WTC11 (cell line): ENCODE results near the gene ELK3. TPM values are rescaled to one million over a fixed set of nuclear protein-coding genes. Genes with fewer than 3 reads are reported as not detected.

Experiments used
- ATAC-seq: fragments of 200-7000 bp; cut with Tn5 transposase; 2 replicates; pipeline ENCODE4 v1.10.0; 2021; ENCODE audit warnings: mild to moderate bottlenecking, moderate library complexity
- CTCF ChIA-PET: fragments of 300-600 bp; sonication (Branson Sonifier 250); formaldehyde crosslinking; loops from one replicate; lab custom pipeline; 2021; ENCODE audit warnings: antibody characterized with exemption; lab: Charles Lee
- POLR2A ChIA-PET: fragments of 350-600 bp; sonication (Branson Sonifier 250); formaldehyde crosslinking; loops from one replicate; lab custom pipeline; 2021; ENCODE audit warnings: antibody characterized with exemption; lab: Charles Lee
- DNase-seq: peaks from one replicate; pipeline ENCODE4 v3.0.0; 2021; ENCODE audit warnings: low spot score
- H3K27ac Mint-ChIP-seq: 2 replicates; pipeline ENCODE4 v1.8.0; 2021; ENCODE audit warnings: mixed read lengths
- H3K27me3 Mint-ChIP-seq: 2 replicates; pipeline ENCODE4 v1.8.0; 2021; ENCODE audit warnings: low read depth, mild to moderate bottlenecking, moderate library complexity, mixed read lengths
- H3K36me3 Mint-ChIP-seq: 2 replicates; pipeline ENCODE4 v1.8.0; 2021; ENCODE audit warnings: mixed read lengths
- H3K4me1 Mint-ChIP-seq: 2 replicates; pipeline ENCODE4 v1.8.0; 2022; ENCODE audit warnings: mixed read lengths
- H3K4me3 Mint-ChIP-seq: 2 replicates; pipeline ENCODE4 v1.8.0; 2021; ENCODE audit warnings: mild to moderate bottlenecking, moderate library complexity, mixed read lengths
- H3K9me3 Mint-ChIP-seq: 2 replicates; pipeline ENCODE4 v1.8.0; 2021; ENCODE audit warnings: mixed read lengths
- ESRRA ChIP-seq: sonication (generic); formaldehyde crosslinking; IDR thresholded peaks from 2 replicates; pipeline ENCODE4 v1.8.1; 2022; ENCODE audit warnings: mild to moderate bottlenecking, missing genetic modification reagents, borderline replicate concordance
- ETV6 ChIP-seq: sonication (generic); formaldehyde crosslinking; IDR thresholded peaks from 2 replicates; pipeline ENCODE4 v1.8.1; 2022; ENCODE audit warnings: mild to moderate bottlenecking, missing genetic modification reagents
- FOXP1 ChIP-seq: sonication (generic); formaldehyde crosslinking; IDR thresholded peaks from 2 replicates; pipeline ENCODE4 v1.8.0; 2022; ENCODE audit warnings: missing genetic modification reagents, mild to moderate bottlenecking, moderate library complexity, borderline replicate concordance
- MYBL2 ChIP-seq: sonication (generic); formaldehyde crosslinking; IDR thresholded peaks from 2 replicates; pipeline ENCODE4 v1.8.1; 2023; ENCODE audit warnings: mild to moderate bottlenecking, moderate library complexity, missing genetic modification reagents
- NFE2L1 ChIP-seq: sonication (generic); formaldehyde crosslinking; IDR thresholded peaks from 2 replicates; pipeline ENCODE4 v1.8.1; 2023; ENCODE audit warnings: missing genetic modification reagents
- NR2C2 ChIP-seq: sonication (generic); formaldehyde crosslinking; IDR thresholded peaks from 2 replicates; pipeline ENCODE4 v1.8.0; 2022; ENCODE audit warnings: mild to moderate bottlenecking, missing genetic modification reagents
- SMAD3 ChIP-seq: sonication (generic); formaldehyde crosslinking; IDR thresholded peaks from 2 replicates; pipeline ENCODE4 v1.8.0; 2022; ENCODE audit warnings: missing genetic modification reagents, mild to moderate bottlenecking, borderline replicate concordance
- TCF7 ChIP-seq: sonication (generic); formaldehyde crosslinking; IDR thresholded peaks from 2 replicates; pipeline ENCODE4 v1.8.0; 2022; ENCODE audit warnings: mild to moderate bottlenecking, low read depth, missing genetic modification reagents, moderate library complexity
- TP53 ChIP-seq: sonication (generic); formaldehyde crosslinking; IDR thresholded peaks from 2 replicates; pipeline ENCODE4 v1.8.1; 2023; ENCODE audit warnings: mild to moderate bottlenecking, missing genetic modification reagents
- ZNF671 ChIP-seq: fragments of 250-450 bp; sonication (Bioruptor Pico); IDR thresholded peaks from 2 replicates; pipeline ENCODE4 v1.8.0; 2021; ENCODE audit warnings: mild to moderate bottlenecking
- total RNA-seq: library from RNA; stranded (reverse); gene quantifications from 3 replicates; pipeline ENCODE4 v1.2.3, GENCODE V29; 2021
- TF ChIP-seq, protein P1 (sequence below): sonication (generic); formaldehyde crosslinking; IDR thresholded peaks from 2 replicates; pipeline ENCODE4 v1.8.0; 2022; ENCODE audit warnings: mild to moderate bottlenecking, missing genetic modification reagents
- TF ChIP-seq, protein P2 (sequence below): fragments of 250-450 bp; sonication (Bioruptor Pico); IDR thresholded peaks from 2 replicates; pipeline ENCODE4 v1.9.0; 2021; ENCODE audit warnings: mild to moderate bottlenecking
- TF ChIP-seq, protein P3 (sequence below): fragments of 250-450 bp; sonication (Bioruptor Pico); IDR thresholded peaks from 2 replicates; pipeline ENCODE4 v1.9.0; 2021; ENCODE audit warnings: mild to moderate bottlenecking
- TF ChIP-seq, protein P4 (sequence below): fragments of 200-600 bp; IDR thresholded peaks from 2 replicates; pipeline ENCODE4 v1.8.0; 2022; ENCODE audit warnings: antibody characterized with exemption
- TF ChIP-seq, protein P5 (sequence below): sonication (generic); formaldehyde crosslinking; IDR thresholded peaks from 2 replicates; pipeline ENCODE4 v1.8.0; 2022; ENCODE audit warnings: missing genetic modification reagents
- TF ChIP-seq, protein P6 (sequence below): sonication (generic); formaldehyde crosslinking; IDR thresholded peaks from 2 replicates; pipeline ENCODE4 v1.8.1; 2023; ENCODE audit warnings: mild to moderate bottlenecking, missing genetic modification reagents, moderate library complexity
- TF ChIP-seq, protein P7 (sequence below): sonication (generic); formaldehyde crosslinking; IDR thresholded peaks from 2 replicates; pipeline ENCODE4 v1.8.1; 2022; ENCODE audit warnings: missing genetic modification reagents, borderline replicate concordance
- TF ChIP-seq, protein P8 (sequence below): sonication (generic); formaldehyde crosslinking; IDR thresholded peaks from 2 replicates; pipeline ENCODE4 v1.8.1; 2022; ENCODE audit warnings: low read depth, missing genetic modification reagents, borderline replicate concordance

Gene ELK3
- total RNA-seq, 1 experiment from 2014 or later, result 16.5 TPM

DNA sequence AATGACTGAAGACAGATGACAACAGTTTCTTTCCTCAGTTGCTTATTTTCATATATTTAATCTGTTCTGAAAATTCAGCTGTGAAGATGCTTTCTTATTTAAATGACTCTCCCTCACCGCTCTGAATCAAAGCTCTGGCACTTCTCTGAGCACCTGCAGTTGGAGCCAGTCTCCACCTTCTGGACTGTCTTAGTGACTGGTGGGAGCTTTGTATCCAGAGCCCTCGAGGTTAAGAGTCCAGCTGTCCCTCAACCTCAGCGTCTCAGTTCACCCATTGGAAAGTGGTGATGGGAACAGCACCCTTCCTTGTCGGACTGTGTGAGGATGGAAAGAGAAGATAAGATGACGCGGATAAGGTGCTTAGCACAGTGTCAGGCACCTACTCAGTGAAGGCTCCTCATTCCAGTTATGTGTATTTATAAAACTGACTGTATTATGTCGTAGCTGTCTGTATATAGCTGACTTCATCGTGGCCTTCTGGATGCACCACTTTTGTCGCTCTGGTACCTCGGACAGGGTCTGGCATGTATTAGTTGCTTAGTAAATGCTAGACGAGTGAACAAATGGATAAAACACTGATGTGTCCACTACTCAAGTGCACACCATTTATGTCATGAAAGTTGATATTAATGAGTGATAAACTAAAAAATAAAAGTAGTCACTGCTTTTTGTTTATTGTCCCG is 34.5 kb downstream of the ELK3 start:
- H3K27ac Mint-ChIP-seq, result no peak overlapping the region
- no peaks in the 10 kb centered on the region for H3K4me1 Mint-ChIP-seq
- no peak for TF ChIP-seq SMAD3
- TF ChIP-seq, protein P1, sequence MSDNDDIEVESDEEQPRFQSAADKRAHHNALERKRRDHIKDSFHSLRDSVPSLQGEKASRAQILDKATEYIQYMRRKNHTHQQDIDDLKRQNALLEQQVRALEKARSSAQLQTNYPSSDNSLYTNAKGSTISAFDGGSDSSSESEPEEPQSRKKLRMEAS, result no peak
- TF ChIP-seq, protein P2, sequence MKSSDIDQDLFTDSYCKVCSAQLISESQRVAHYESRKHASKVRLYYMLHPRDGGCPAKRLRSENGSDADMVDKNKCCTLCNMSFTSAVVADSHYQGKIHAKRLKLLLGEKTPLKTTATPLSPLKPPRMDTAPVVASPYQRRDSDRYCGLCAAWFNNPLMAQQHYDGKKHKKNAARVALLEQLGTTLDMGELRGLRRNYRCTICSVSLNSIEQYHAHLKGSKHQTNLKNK (CRISPR knock-in tag), result no peak
- TF ChIP-seq, protein P3, sequence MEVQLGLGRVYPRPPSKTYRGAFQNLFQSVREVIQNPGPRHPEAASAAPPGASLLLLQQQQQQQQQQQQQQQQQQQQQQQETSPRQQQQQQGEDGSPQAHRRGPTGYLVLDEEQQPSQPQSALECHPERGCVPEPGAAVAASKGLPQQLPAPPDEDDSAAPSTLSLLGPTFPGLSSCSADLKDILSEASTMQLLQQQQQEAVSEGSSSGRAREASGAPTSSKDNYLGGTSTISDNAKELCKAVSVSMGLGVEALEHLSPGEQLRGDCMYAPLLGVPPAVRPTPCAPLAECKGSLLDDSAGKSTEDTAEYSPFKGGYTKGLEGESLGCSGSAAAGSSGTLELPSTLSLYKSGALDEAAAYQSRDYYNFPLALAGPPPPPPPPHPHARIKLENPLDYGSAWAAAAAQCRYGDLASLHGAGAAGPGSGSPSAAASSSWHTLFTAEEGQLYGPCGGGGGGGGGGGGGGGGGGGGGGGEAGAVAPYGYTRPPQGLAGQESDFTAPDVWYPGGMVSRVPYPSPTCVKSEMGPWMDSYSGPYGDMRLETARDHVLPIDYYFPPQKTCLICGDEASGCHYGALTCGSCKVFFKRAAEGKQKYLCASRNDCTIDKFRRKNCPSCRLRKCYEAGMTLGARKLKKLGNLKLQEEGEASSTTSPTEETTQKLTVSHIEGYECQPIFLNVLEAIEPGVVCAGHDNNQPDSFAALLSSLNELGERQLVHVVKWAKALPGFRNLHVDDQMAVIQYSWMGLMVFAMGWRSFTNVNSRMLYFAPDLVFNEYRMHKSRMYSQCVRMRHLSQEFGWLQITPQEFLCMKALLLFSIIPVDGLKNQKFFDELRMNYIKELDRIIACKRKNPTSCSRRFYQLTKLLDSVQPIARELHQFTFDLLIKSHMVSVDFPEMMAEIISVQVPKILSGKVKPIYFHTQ, result no peak
- H3K27me3 Mint-ChIP-seq, result no peaks in the 10 kb centered on the region
- peaks cover 5% of the 10 kb centered on the region; the same call in 1 of the 2 replicates for H3K36me3 Mint-ChIP-seq
- DNase-seq (no peak), ATAC-seq (no peak)
- CTCF ChIA-PET, result interaction anchor here (0.5 to 2.7 kb wide), 2 partner anchors 13 to 96 kb away, joined by 5 to 9 read pairs; no protein-coding TSS in a partner anchor
- H3K9me3 Mint-ChIP-seq, result no peaks in the 10 kb centered on the region
- POLR2A ChIA-PET, result interaction anchor here (0.6 kb wide), 1 partner anchor 471 kb away, joined by 6 read pairs; no protein-coding TSS in a partner anchor
- no peak overlapping the region for H3K4me3 Mint-ChIP-seq

DNA sequence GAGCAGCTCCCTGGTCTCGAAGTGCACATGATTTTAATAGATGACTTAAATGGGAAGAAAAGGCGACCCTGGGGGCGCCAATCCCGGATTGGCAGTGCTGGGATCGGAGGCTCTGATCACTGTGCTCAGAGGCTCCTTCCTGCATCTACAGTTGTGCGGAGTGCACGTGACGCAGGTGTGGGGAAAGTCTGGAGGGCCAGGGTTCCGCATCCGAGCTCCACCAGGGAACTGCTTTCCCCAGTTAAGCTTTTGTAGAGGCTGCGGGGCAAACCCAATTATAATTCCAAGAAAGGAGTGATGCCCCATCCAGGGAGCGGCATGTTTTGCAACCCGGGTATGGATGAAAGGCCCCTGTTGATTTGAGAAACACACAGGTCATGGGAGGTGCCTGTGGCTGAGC is 36.5 kb downstream of the ELK3 start:
- H3K36me3 Mint-ChIP-seq, result no peaks in the 10 kb centered on the region
- peak; percentile 22; the same call in 1 of the 2 replicates for ATAC-seq
- H3K27me3 Mint-ChIP-seq, result no peaks in the 10 kb centered on the region
- peaks cover 5% of the 10 kb centered on the region for H3K4me1 Mint-ChIP-seq
- CTCF ChIA-PET, result interaction anchor here (0.6 to 0.8 kb wide), 2 partner anchors 15 to 53 kb away, joined by 3 read pairs; no protein-coding TSS in a partner anchor
- DNase-seq, result no peak
- H3K4me3 Mint-ChIP-seq, result no peak overlapping the region
- no peaks in the 10 kb centered on the region for H3K9me3 Mint-ChIP-seq
- H3K27ac Mint-ChIP-seq, result no peak overlapping the region
- POLR2A ChIA-PET, result no interaction called here
- TF ChIP-seq, protein P4, sequence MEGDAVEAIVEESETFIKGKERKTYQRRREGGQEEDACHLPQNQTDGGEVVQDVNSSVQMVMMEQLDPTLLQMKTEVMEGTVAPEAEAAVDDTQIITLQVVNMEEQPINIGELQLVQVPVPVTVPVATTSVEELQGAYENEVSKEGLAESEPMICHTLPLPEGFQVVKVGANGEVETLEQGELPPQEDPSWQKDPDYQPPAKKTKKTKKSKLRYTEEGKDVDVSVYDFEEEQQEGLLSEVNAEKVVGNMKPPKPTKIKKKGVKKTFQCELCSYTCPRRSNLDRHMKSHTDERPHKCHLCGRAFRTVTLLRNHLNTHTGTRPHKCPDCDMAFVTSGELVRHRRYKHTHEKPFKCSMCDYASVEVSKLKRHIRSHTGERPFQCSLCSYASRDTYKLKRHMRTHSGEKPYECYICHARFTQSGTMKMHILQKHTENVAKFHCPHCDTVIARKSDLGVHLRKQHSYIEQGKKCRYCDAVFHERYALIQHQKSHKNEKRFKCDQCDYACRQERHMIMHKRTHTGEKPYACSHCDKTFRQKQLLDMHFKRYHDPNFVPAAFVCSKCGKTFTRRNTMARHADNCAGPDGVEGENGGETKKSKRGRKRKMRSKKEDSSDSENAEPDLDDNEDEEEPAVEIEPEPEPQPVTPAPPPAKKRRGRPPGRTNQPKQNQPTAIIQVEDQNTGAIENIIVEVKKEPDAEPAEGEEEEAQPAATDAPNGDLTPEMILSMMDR, result no peak
- TF ChIP-seq, protein P2 (CRISPR knock-in tag), result no peak
- TF ChIP-seq NR2C2 (no peak), ZNF671 (CRISPR knock-in tag) (no peak), FOXP1 (no peak), ESRRA (CRISPR knock-in tag) (no peak), ETV6 (CRISPR knock-in tag) (no peak), TP53 (CRISPR knock-in tag) (no peak), NFE2L1 (CRISPR knock-in tag) (no peak), MYBL2 (CRISPR knock-in tag) (no peak), TCF7 (CRISPR knock-in tag) (no peak)
- TF ChIP-seq, protein P5, sequence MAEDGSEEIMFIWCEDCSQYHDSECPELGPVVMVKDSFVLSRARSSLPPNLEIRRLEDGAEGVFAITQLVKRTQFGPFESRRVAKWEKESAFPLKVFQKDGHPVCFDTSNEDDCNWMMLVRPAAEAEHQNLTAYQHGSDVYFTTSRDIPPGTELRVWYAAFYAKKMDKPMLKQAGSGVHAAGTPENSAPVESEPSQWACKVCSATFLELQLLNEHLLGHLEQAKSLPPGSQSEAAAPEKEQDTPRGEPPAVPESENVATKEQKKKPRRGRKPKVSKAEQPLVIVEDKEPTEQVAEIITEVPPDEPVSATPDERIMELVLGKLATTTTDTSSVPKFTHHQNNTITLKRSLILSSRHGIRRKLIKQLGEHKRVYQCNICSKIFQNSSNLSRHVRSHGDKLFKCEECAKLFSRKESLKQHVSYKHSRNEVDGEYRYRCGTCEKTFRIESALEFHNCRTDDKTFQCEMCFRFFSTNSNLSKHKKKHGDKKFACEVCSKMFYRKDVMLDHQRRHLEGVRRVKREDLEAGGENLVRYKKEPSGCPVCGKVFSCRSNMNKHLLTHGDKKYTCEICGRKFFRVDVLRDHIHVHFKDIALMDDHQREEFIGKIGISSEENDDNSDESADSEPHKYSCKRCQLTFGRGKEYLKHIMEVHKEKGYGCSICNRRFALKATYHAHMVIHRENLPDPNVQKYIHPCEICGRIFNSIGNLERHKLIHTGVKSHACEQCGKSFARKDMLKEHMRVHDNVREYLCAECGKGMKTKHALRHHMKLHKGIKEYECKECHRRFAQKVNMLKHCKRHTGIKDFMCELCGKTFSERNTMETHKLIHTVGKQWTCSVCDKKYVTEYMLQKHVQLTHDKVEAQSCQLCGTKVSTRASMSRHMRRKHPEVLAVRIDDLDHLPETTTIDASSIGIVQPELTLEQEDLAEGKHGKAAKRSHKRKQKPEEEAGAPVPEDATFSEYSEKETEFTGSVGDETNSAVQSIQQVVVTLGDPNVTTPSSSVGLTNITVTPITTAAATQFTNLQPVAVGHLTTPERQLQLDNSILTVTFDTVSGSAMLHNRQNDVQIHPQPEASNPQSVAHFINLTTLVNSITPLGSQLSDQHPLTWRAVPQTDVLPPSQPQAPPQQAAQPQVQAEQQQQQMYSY, result no peak
- TF ChIP-seq, protein P6, sequence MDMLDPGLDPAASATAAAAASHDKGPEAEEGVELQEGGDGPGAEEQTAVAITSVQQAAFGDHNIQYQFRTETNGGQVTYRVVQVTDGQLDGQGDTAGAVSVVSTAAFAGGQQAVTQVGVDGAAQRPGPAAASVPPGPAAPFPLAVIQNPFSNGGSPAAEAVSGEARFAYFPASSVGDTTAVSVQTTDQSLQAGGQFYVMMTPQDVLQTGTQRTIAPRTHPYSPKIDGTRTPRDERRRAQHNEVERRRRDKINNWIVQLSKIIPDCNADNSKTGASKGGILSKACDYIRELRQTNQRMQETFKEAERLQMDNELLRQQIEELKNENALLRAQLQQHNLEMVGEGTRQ (CRISPR knock-in tag), result no peak
- TF ChIP-seq, protein P7, sequence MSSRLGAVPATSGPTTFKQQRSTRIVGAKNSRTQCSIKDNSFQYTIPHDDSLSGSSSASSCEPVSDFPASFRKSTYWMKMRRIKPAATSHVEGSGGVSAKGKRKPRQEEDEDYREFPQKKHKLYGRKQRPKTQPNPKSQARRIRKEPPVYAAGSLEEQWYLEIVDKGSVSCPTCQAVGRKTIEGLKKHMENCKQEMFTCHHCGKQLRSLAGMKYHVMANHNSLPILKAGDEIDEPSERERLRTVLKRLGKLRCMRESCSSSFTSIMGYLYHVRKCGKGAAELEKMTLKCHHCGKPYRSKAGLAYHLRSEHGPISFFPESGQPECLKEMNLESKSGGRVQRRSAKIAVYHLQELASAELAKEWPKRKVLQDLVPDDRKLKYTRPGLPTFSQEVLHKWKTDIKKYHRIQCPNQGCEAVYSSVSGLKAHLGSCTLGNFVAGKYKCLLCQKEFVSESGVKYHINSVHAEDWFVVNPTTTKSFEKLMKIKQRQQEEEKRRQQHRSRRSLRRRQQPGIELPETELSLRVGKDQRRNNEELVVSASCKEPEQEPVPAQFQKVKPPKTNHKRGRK (CRISPR knock-in tag), result no peak
- TF ChIP-seq, protein P8, sequence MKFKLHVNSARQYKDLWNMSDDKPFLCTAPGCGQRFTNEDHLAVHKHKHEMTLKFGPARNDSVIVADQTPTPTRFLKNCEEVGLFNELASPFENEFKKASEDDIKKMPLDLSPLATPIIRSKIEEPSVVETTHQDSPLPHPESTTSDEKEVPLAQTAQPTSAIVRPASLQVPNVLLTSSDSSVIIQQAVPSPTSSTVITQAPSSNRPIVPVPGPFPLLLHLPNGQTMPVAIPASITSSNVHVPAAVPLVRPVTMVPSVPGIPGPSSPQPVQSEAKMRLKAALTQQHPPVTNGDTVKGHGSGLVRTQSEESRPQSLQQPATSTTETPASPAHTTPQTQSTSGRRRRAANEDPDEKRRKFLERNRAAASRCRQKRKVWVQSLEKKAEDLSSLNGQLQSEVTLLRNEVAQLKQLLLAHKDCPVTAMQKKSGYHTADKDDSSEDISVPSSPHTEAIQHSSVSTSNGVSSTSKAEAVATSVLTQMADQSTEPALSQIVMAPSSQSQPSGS, result no peak
